HUES6 (cell line): Measurements from ENCODE around the gene RAP1GAP.
"Not testable (repeated sequence)": the region's sequence is repeated elsewhere in the genome, so short reads cannot be mapped to it uniquely, and the experiment has no call there.

ENCODE experiments used
- H3K27ac ChIP-seq: 2 replicates; pipeline ENCODE4 v1.7.0; 2013; ENCODE audit warnings: low read depth, mild to moderate bottlenecking, low read length, inconsistent platforms
- H3K27me3 ChIP-seq: 2 replicates; pipeline ENCODE4 v1.6.1; 2013; ENCODE audit warnings: low read length; ENCODE audit not compliant: control insufficient read depth, insufficient read depth
- H3K36me3 ChIP-seq: 2 replicates; pipeline ENCODE4 v1.6.1; 2013; ENCODE audit warnings: low read length; ENCODE audit not compliant: control insufficient read depth, insufficient read depth
- H3K4me1 ChIP-seq: 2 replicates; pipeline ENCODE4 v1.6.1; 2013; ENCODE audit warnings: low read length; ENCODE audit not compliant: control insufficient read depth, insufficient read depth
- H3K4me3 ChIP-seq: 2 replicates; pipeline ENCODE4 v1.5.1; 2013; ENCODE audit warnings: low read depth, low read length
- H3K9ac ChIP-seq: one replicate; pipeline ENCODE4 v1.6.1; 2013; ENCODE audit warnings: mild to moderate bottlenecking, low read length
- H3K9me3 ChIP-seq: 2 replicates; pipeline ENCODE4 v1.6.1; 2013; ENCODE audit warnings: low read depth, low read length; ENCODE audit not compliant: control insufficient read depth, insufficient read depth

The RAP1GAP gene

GRCh38 chr1:21674957-21675356, 5.8 kb upstream of the RAP1GAP start:
- Histone ChIP-seq H3K9ac (no peak overlapping the region), H3K4me3 (no peak overlapping the region), H3K36me3 (peaks cover 17% of the 10 kb centered on the region), H3K4me1 (peaks cover 16% of the 10 kb centered on the region), H3K27me3 (peaks cover 3% of the 10 kb centered on the region; the same call in 1 of the 2 replicates), H3K9me3 (no peaks in the 10 kb centered on the region), H3K27ac (no peak overlapping the region)

DNA sequence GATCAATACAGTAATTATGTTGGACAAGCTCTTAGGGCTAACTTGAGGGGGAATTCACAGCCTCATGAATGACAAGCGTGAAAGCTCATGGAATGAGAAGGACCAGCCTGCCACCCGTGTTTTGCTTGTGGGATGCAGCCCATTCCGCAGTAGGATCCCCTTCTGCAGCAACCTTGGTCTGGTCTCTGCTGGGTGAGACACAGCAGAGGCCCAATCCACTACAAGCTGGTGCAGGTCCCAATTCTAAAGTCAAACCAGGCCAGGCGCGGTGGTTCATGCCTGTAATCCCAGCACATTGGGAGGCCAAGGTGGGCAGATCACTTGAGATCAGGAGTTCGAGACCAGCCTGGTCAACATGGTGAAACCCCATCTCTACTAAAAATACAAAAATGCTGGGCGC, 4.7 kb upstream of the RAP1GAP start:
- not testable (repeated sequence) for H3K27me3 ChIP-seq, H3K27ac ChIP-seq, H3K4me3 ChIP-seq, H3K9me3 ChIP-seq, H3K9ac ChIP-seq, H3K36me3 ChIP-seq
- peaks cover 22% of the 10 kb centered on the region for H3K4me1 ChIP-seq

DNA sequence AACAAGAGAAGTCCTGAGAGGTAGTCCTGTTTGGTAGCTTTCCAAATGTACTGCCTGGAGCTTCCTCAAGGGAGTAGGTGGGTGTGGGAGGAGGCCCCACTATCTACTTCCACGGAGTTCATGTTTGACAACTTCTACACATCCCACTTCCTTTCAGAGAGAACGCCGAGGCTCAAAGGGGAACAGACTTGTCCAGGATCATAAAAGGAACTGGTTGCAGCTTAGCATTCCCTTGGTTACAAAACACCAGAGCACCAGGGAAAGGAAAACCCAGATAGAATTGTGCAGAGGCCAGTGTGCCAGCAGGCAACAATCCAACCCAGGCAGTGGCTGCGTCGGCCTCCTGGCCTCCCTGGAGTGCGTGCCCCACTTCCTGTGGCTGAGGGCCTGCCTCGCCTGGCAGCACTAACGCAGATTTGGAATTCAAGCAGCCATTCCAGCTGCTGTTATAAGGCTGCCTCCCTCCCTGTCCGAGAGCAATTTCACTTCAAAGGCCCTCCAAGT, 4.2 kb upstream of the RAP1GAP start:
- H3K9me3 ChIP-seq, result no peaks in the 10 kb centered on the region
- H3K27ac ChIP-seq, result no peak overlapping the region
- no peak overlapping the region for H3K9ac ChIP-seq
- peaks cover 25% of the 10 kb centered on the region for H3K4me1 ChIP-seq
- 0 out of 2 replicates have a peak, but pooled peaks cover 3% of the 10 kb centered on the region for H3K36me3 ChIP-seq
- H3K4me3 ChIP-seq, result no peak overlapping the region
- peaks cover 11% of the 10 kb centered on the region for H3K27me3 ChIP-seq

DNA sequence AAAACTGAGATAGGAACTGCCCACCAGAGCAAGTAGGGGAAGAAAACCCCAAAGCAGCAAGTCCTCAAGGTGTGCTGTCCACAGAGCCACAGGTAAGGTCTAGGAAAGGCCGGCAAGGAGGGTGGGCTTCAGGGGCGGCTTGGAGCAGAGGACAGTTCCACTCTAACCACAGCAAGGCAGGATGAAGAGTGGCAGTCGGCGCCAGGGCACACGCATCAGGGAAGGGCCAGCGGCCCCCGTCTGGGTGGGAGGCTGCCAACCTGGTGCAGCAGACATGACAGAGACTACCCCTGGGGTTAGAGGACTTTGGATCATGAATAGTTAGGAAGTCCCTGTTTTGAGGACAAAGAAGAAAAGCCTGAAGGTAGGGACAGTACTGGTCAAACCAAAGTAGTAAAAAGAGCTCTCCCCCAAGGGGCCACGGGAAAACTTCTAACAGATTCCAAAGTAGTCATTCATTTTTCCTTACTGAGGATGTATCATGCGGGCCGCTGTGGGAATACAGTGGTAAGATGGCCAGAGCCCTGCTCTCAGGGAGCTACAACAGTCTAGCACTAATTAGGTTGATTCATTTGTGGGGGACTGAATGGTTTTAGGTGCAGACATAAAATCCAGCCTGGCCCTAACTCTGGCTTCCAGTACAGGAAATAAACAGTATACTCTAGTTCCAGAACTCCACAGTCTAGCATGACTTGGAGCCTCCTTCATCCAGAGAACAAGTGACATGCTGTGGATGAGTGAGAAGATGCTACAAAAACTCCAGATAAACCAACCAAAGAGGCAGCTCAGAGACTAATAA, 3.5 kb upstream of the RAP1GAP start:
- Histone ChIP-seq H3K27me3 (peaks cover 18% of the 10 kb centered on the region), H3K36me3 (0 out of 2 replicates have a peak, but pooled peaks cover 3% of the 10 kb centered on the region), H3K4me3 (no peak overlapping the region), H3K4me1 (peaks cover 29% of the 10 kb centered on the region), H3K9me3 (no peaks in the 10 kb centered on the region), H3K27ac (no peak overlapping the region), H3K9ac (no peak overlapping the region)

- Histone ChIP-seq H3K4me1 (peaks cover 29% of the 10 kb centered on the region), H3K9ac (no peak overlapping the region)
Measured at GRCh38 chr1:21671915-21672314, 2.8 kb upstream of the RAP1GAP start.

GRCh38 chr1:21670956-21671902, 2.1 kb upstream of the RAP1GAP start:
- H3K9ac ChIP-seq, result no peak overlapping the region
- no peaks in the 10 kb centered on the region for H3K36me3 ChIP-seq
- H3K4me3 ChIP-seq, result no peak overlapping the region
- H3K9me3 ChIP-seq, result no peaks in the 10 kb centered on the region
- H3K4me1 ChIP-seq, result peaks cover 29% of the 10 kb centered on the region
- peaks cover 18% of the 10 kb centered on the region for H3K27me3 ChIP-seq
- no peak overlapping the region for H3K27ac ChIP-seq

More at GRCh38 chr1:21671915-21672314, 2.8 kb upstream of the RAP1GAP start:
- Histone ChIP-seq H3K27ac (no peak overlapping the region), H3K36me3 (0 out of 2 replicates have a peak, but pooled peaks cover 2% of the 10 kb centered on the region), H3K9me3 (no peaks in the 10 kb centered on the region), H3K27me3 (peaks cover 18% of the 10 kb centered on the region), H3K4me3 (no peak overlapping the region)

GRCh38 chr1:21670059-21670881, 1.1 kb upstream of the RAP1GAP start:
- peak overlapping the region; percentile 81 for H3K4me3 ChIP-seq
- H3K9me3 ChIP-seq, result no peaks in the 10 kb centered on the region
- no peaks in the 10 kb centered on the region for H3K36me3 ChIP-seq
- peak overlapping the region; percentile 58 for H3K9ac ChIP-seq
- H3K4me1 ChIP-seq, result peaks cover 29% of the 10 kb centered on the region
- peaks cover 18% of the 10 kb centered on the region for H3K27me3 ChIP-seq
- H3K27ac ChIP-seq, result no peak overlapping the region

- Histone ChIP-seq H3K9ac (no peak overlapping the region), H3K9me3 (no peaks in the 10 kb centered on the region), H3K27ac (no peak overlapping the region), H3K36me3 (no peaks in the 10 kb centered on the region), H3K4me3 (peak overlapping the region; percentile 81), H3K4me1 (peaks cover 33% of the 10 kb centered on the region), H3K27me3 (peaks cover 18% of the 10 kb centered on the region)
Measured at GRCh38 chr1:21668951-21669257, 253 bp downstream of the RAP1GAP start.

DNA sequence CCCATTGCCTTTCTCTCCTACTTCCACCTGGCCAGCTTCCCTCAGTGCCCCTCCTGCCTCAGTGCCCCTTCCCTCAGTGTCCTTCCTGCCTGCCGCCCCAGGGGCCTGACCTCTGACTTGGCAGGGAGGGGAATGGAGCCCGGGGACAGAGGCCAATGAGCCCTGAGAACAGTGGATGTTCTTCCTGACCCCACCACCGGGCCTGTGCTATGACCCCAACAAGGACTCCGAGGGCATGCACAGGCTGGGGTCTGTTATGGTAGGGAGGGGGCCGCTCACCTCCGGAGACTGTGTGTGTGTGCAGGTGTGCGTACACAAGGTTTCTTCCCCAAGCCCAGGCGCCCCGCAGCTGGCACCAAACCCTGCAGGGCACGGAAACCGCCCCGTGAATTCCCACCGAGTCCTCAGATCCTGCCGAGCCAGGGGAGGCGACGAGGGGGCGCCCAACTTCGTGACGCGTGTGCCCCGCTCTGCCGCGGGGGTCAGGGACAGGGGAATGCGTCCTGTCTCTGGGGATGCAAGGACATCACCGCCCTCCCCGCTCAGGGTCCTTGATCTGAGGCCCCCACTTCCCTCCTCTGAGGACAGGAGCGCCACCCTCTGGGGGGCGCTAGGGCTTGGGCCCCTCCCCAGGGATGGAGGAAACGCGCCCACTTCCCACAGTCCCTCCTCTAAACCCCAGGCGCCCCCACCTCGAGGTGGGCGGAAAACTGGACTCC, 766 bp downstream of the RAP1GAP start:
- no peaks in the 10 kb centered on the region for H3K36me3 ChIP-seq
- H3K4me1 ChIP-seq, result peaks cover 33% of the 10 kb centered on the region
- no peak overlapping the region for H3K9ac ChIP-seq
- H3K27ac ChIP-seq, result no peak overlapping the region
- H3K27me3 ChIP-seq, result peaks cover 18% of the 10 kb centered on the region
- peak overlapping the region; percentile 81 for H3K4me3 ChIP-seq
- H3K9me3 ChIP-seq, result no peaks in the 10 kb centered on the region
